Stimulated activated CD4-positive, alpha-beta T cell treated with anti-CD3 and anti-CD28 coated beads, TNF-alpha, amount 100 ng/mL, for 4 hours (primary cell): ENCODE results near the gene SYT5.

Source experiments
- DNase-seq, 3 experiments: peaks; one replicate each; pipeline ENCODE4 v3.0.0-alpha.2; 2020; ENCODE audit warnings: low read depth in 3 of 3

The SYT5 gene

GRCh38 chr19:55147545-55148251 lies 32.4 kb downstream of the SYT5 start:
- no peak for DNase-seq

GRCh38 chr19:55146705-55147273 lies 33.3 kb downstream of the SYT5 start:
- DNase-seq = no peak

GRCh38 chr19:55146078-55146704 lies 33.9 kb downstream of the SYT5 start:
- DNase-seq = no peak

GRCh38 chr19:55145232-55145631 lies 34.9 kb downstream of the SYT5 start:
- no peak for DNase-seq

GRCh38 chr19:55141696-55142095 lies 38.4 kb downstream of the SYT5 start:
- no peak for DNase-seq

- DNase-seq = no peak
Measured at GRCh38 chr19:55137915-55138314, 42.2 kb downstream of the SYT5 start.

GRCh38 chr19:55136399-55137102 lies 43.5 kb downstream of the SYT5 start:
- no peak for DNase-seq

GRCh38 chr19:55134736-55135135 lies 45.4 kb downstream of the SYT5 start:
- no peak for DNase-seq

GRCh38 chr19:55133639-55134444 lies 46.2 kb downstream of the SYT5 start:
- no peak for DNase-seq

GRCh38 chr19:55132453-55133129 lies 47.5 kb downstream of the SYT5 start:
- DNase-seq = no peak

- no peak for DNase-seq
Measured at GRCh38 chr19:55131421-55131820, 48.7 kb downstream of the SYT5 start.
